Astrocyte (in vitro differentiated cells and primary cell): Measurements from ENCODE around the gene SLC24A4. TPM values are rescaled to one million over a fixed set of nuclear protein-coding genes. Genes with fewer than 3 reads are reported as not detected.

Experiments used
- DNase-seq: peaks from one replicate; pipeline ENCODE4 v3.0.0-alpha.2; 2010; ENCODE audit warnings: low read depth
- FAIRE-seq: peaks from 2 replicates; lab custom pipeline; 2011; peaks lifted over from hg19 to GRCh38; lab: Jason Lieb, UNC
- H2AFZ ChIP-seq: 2 replicates; pipeline ENCODE4 v1.6.0; 2012; ENCODE audit warnings: low read depth, low read length, inconsistent platforms
- H3K27ac ChIP-seq: 2 replicates; pipeline ENCODE4 v1.5.1; 2011; ENCODE audit warnings: low read depth, low read length, inconsistent platforms
- H3K27me3 ChIP-seq: 2 replicates; pipeline ENCODE4 v1.6.0; 2011; ENCODE audit warnings: low read length, inconsistent platforms; ENCODE audit not compliant: insufficient read depth
- H3K36me3 ChIP-seq: 2 replicates; pipeline ENCODE4 v1.5.1; 2011; ENCODE audit warnings: low read length, inconsistent platforms; ENCODE audit not compliant: insufficient read depth
- H3K4me1 ChIP-seq: 2 replicates; pipeline ENCODE4 v1.5.1; 2011; ENCODE audit warnings: low read length, inconsistent platforms; ENCODE audit not compliant: insufficient read depth
- H3K4me2 ChIP-seq: 2 replicates; pipeline ENCODE4 v1.6.0; 2012; ENCODE audit warnings: low read length, inconsistent platforms
- H3K4me3 ChIP-seq: 2 replicates; pipeline ENCODE4 v1.5.1; 2011; ENCODE audit warnings: low read depth, mild to moderate bottlenecking, low read length, inconsistent platforms; ENCODE audit not compliant: insufficient read depth
- H3K79me2 ChIP-seq: 2 replicates; pipeline ENCODE4 v1.6.0; 2012; ENCODE audit warnings: mild to moderate bottlenecking, low read length, inconsistent platforms; ENCODE audit not compliant: insufficient read depth
- H3K9ac ChIP-seq: 2 replicates; pipeline ENCODE4 v1.6.0; 2012; ENCODE audit warnings: mild to moderate bottlenecking, low read length, inconsistent platforms
- H3K9me3 ChIP-seq: 2 replicates; pipeline ENCODE4 v1.5.1; 2012; ENCODE audit warnings: low read depth, mild to moderate bottlenecking, low read length, inconsistent platforms; ENCODE audit not compliant: insufficient read depth
- H4K20me1 ChIP-seq: 2 replicates; pipeline ENCODE4 v1.6.0; 2012; ENCODE audit warnings: low read length, inconsistent platforms; ENCODE audit not compliant: insufficient read depth
- H3K27ac Mint-ChIP-seq: one replicate; pipeline ENCODE4 v1.8.0; 2021; ENCODE audit warnings: mild to moderate bottlenecking, mixed read lengths; ENCODE audit not compliant: unreplicated experiment
- H3K27me3 Mint-ChIP-seq: one replicate; pipeline ENCODE4 v1.8.0; 2021; ENCODE audit warnings: low read depth, mixed read lengths; ENCODE audit not compliant: unreplicated experiment
- H3K36me3 Mint-ChIP-seq: one replicate; pipeline ENCODE4 v1.8.0; 2021; ENCODE audit warnings: low read depth, mixed read lengths; ENCODE audit not compliant: unreplicated experiment
- H3K4me1 Mint-ChIP-seq: one replicate; pipeline ENCODE4 v1.8.0; 2021; ENCODE audit warnings: low read depth, mixed read lengths; ENCODE audit not compliant: unreplicated experiment
- H3K4me3 Mint-ChIP-seq: one replicate; pipeline ENCODE4 v1.8.0; 2021; ENCODE audit warnings: mild to moderate bottlenecking, moderate library complexity, mixed read lengths; ENCODE audit not compliant: unreplicated experiment
- H3K9me3 Mint-ChIP-seq: one replicate; pipeline ENCODE4 v1.8.0; 2021; ENCODE audit warnings: mild to moderate bottlenecking, mixed read lengths; ENCODE audit not compliant: unreplicated experiment
- EZH2 ChIP-seq: IDR thresholded peaks from 2 replicates; pipeline ENCODE4 v1.6.1; 2012; ENCODE audit warnings: mild to moderate bottlenecking, low read length, inconsistent platforms; ENCODE audit not compliant: insufficient read depth
- total RNA-seq: library from RNA; stranded (reverse); gene quantifications from 2 replicates; pipeline ENCODE4 v1.2.1, GENCODE V29; 2021
- TF ChIP-seq, protein P1 (sequence below): IDR thresholded peaks from 2 replicates; pipeline ENCODE4 v1.5.1; 2011; ENCODE audit warnings: low read depth, mild to moderate bottlenecking, inconsistent platforms, low read length, moderate library complexity; ENCODE audit not compliant: insufficient read depth

Gene SLC24A4
- total RNA-seq, 1 donor from 2014 or later = not detected

DNA sequence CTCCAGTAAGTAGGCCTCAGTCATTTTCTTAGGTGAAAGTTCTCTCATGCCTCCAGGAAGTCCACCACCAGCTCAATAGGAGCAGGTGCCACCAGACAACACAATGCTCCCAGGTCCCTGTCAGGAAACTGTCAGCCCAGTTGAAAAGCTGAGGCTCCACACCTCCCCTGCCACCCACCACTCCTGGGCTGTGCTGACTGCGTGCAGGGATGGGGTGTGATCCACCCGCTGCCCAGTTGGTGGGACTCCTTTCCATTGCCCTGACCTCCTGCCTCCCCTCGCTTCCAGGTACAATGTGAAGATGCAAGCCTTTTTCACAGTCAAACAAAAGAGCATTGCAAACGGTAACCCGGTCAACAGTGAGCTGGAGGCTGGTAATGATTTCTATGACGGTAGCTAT, 125.8 kb downstream of the SLC24A4 start:
- H3K9ac ChIP-seq = no peak overlapping the region
- H3K9me3 ChIP-seq = no peaks in the 10 kb centered on the region
- Mint-ChIP-seq H3K4me3 (no peak overlapping the region), H3K9me3 (peaks cover 1% of the 10 kb centered on the region), H3K27ac (no peak overlapping the region), H3K36me3 (no peaks in the 10 kb centered on the region), H3K27me3 (peaks cover 14% of the 10 kb centered on the region), H3K4me1 (peaks cover 7% of the 10 kb centered on the region)
- H3K4me2 ChIP-seq = no peak overlapping the region
- no peaks in the 10 kb centered on the region for H3K27me3 ChIP-seq
- no peak overlapping the region for H2AFZ ChIP-seq
- peaks cover 6% of the 10 kb centered on the region for H3K4me1 ChIP-seq
- no peaks in the 10 kb centered on the region for H4K20me1 ChIP-seq
- no peak for DNase-seq
- H3K4me3 ChIP-seq = no peak overlapping the region
- TF ChIP-seq, protein P1, sequence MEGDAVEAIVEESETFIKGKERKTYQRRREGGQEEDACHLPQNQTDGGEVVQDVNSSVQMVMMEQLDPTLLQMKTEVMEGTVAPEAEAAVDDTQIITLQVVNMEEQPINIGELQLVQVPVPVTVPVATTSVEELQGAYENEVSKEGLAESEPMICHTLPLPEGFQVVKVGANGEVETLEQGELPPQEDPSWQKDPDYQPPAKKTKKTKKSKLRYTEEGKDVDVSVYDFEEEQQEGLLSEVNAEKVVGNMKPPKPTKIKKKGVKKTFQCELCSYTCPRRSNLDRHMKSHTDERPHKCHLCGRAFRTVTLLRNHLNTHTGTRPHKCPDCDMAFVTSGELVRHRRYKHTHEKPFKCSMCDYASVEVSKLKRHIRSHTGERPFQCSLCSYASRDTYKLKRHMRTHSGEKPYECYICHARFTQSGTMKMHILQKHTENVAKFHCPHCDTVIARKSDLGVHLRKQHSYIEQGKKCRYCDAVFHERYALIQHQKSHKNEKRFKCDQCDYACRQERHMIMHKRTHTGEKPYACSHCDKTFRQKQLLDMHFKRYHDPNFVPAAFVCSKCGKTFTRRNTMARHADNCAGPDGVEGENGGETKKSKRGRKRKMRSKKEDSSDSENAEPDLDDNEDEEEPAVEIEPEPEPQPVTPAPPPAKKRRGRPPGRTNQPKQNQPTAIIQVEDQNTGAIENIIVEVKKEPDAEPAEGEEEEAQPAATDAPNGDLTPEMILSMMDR = no peak
- no peak for TF ChIP-seq EZH2
- no peaks in the 10 kb centered on the region for H3K79me2 ChIP-seq
- no peak overlapping the region for H3K27ac ChIP-seq
- no peaks in the 10 kb centered on the region for H3K36me3 ChIP-seq
- no peak for FAIRE-seq

DNA sequence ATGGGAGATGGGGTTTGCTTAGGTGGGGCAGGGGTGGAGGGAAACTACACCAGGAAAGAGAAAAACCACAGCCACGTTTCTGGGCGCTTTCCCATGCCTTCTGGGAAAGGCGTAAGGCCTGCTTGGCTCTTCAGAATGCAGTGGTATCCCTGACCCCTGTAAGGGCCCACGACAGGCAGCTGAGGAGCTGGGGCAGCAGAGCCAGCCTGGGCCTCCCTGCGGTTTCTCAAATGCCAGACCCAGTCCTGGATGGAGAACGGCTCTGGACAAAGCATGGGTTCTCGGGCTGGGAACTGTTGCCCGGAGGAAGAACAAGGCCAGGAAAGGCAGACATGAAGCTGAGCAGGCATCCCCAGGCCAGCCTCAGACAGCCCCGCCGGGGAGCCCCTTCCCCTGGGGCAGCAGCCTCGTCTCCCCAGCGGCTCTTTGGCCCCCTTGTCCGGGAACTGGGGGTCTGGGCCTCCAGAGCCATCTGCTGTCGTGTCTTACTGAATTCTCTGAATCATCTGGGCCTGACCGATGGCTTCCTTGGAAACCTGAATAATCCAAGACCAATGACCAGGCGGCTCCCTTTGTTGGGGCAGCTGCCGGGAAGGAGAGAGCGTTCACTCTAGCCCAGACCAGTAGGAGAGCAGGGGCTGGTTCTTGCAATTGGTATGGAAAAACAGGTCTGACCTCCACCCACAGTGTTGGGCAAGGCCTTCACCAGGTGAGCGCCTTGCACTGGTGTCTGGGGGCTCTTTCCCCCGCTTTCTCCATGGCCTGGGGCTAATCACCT, 126.6 kb downstream of the SLC24A4 start:
- Mint-ChIP-seq H3K4me3 (no peak overlapping the region), H3K9me3 (peaks cover 1% of the 10 kb centered on the region), H3K27me3 (peaks cover 19% of the 10 kb centered on the region), H3K27ac (no peak overlapping the region), H3K4me1 (peaks cover 7% of the 10 kb centered on the region), H3K36me3 (no peaks in the 10 kb centered on the region)
- TF ChIP-seq, protein P1 = no peak
- TF ChIP-seq EZH2 = no peak
- H3K79me2 ChIP-seq = no peaks in the 10 kb centered on the region
- H4K20me1 ChIP-seq = no peaks in the 10 kb centered on the region
- H3K27me3 ChIP-seq = no peaks in the 10 kb centered on the region
- no peaks in the 10 kb centered on the region for H3K9me3 ChIP-seq
- no peak for FAIRE-seq
- DNase-seq = no peak
- no peak overlapping the region for H3K4me2 ChIP-seq
- H2AFZ ChIP-seq = peak overlapping the region; percentile 4
- no peak overlapping the region for H3K9ac ChIP-seq
- no peaks in the 10 kb centered on the region for H3K36me3 ChIP-seq
- no peak overlapping the region for H3K27ac ChIP-seq
- no peak overlapping the region for H3K4me3 ChIP-seq
- H3K4me1 ChIP-seq = peaks cover 6% of the 10 kb centered on the region
